AG09309 (cell line): ENCODE measurements around the gene CRISP3.

ENCODE experiments used
- DNase-seq: peaks from one replicate; pipeline ENCODE4 v3.0.0-alpha.2; 2010; ENCODE audit warnings: low read depth
- H3K4me3 ChIP-seq: 2 replicates; pipeline ENCODE4 v1.5.1; 2011; ENCODE audit warnings: mild to moderate bottlenecking, low read depth, low read length, moderate library complexity; ENCODE audit not compliant: control insufficient read depth
- CTCF ChIP-seq: IDR thresholded peaks from 2 replicates; pipeline ENCODE4 v1.5.1; 2011; ENCODE audit warnings: mild to moderate bottlenecking, low read depth, low read length, inconsistent platforms; ENCODE audit not compliant: insufficient read depth, control insufficient read depth; ENCODE audit errors: missing control alignments

The CRISP3 gene

GRCh38 chr6:49744259-49744658 lies at the start of gene CRISP3:
CRISP3 (minus strand) TSS chr6:49744388; CDS start chr6:49744367, 21 bp downstream.
- DNase-seq: no peak
- no peak within 1 kb of the TSS for H3K4me3 ChIP-seq
- no peak for TF ChIP-seq CTCF

- no peak for TF ChIP-seq CTCF
- no peak overlapping the region for H3K4me3 ChIP-seq
- DNase-seq: no peak
These were observed 46.2 kb upstream of the CRISP3 start for GRCh38 chr6:49790341-49790740.

GRCh38 chr6:49787176-49787575 lies 43.0 kb upstream of the CRISP3 start, which contains the start of gene PGK2:
PGK2 (minus strand) TSS chr6:49787285; CDS start chr6:49787187, 98 bp downstream.
- no peak within 1 kb of the TSS for H3K4me3 ChIP-seq
- TF ChIP-seq CTCF: no peak
- DNase-seq: no peak

- H3K4me3 ChIP-seq: no peak overlapping the region
- no peak for TF ChIP-seq CTCF
These were observed 40.1 kb upstream of the CRISP3 start for GRCh38 chr6:49784272-49784671.

GRCh38 chr6:49782725-49783124 lies 38.5 kb upstream of the CRISP3 start:
- H3K4me3 ChIP-seq: no peak overlapping the region
- TF ChIP-seq CTCF: no peak
- no peak for DNase-seq

More at GRCh38 chr6:49784272-49784671, 40.1 kb upstream of the CRISP3 start:
- DNase-seq: no peak

- DNase-seq: no peak
- H3K4me3 ChIP-seq: no peak overlapping the region
- TF ChIP-seq CTCF: no peak
These were observed 38.1 kb upstream of the CRISP3 start for GRCh38 chr6:49782293-49782692.

GRCh38 chr6:49776444-49776843 lies 32.3 kb upstream of the CRISP3 start:
- no peak overlapping the region for H3K4me3 ChIP-seq
- no peak for DNase-seq
- no peak for TF ChIP-seq CTCF
